Type B pancreatic cell (in vitro differentiated cells): ENCODE results near the gene SPEF1. TPM values are rescaled to one million over a fixed set of nuclear protein-coding genes. Genes with fewer than 3 reads are reported as not detected.

Experiments used
- DNase-seq: peaks from one replicate; pipeline ENCODE4 v3.0.0; 2021; ENCODE audit warnings: mixed read lengths; ENCODE audit not compliant: unreplicated experiment; ENCODE audit errors: extremely low spot score
- H3K27ac Mint-ChIP-seq: 2 replicates; pipeline ENCODE4 v1.8.0; 2021; ENCODE audit warnings: mild to moderate bottlenecking, mixed read lengths
- H3K27me3 Mint-ChIP-seq: 2 replicates; pipeline ENCODE4 v1.8.0; 2021; ENCODE audit warnings: mixed read lengths
- H3K36me3 Mint-ChIP-seq: 2 replicates; pipeline ENCODE4 v1.8.0; 2021; ENCODE audit warnings: mixed read lengths
- H3K4me1 Mint-ChIP-seq: one replicate; pipeline ENCODE4 v1.8.0; 2021; ENCODE audit warnings: mixed read lengths; ENCODE audit not compliant: unreplicated experiment
- H3K4me3 Mint-ChIP-seq: 2 replicates; pipeline ENCODE4 v1.8.0; 2021; ENCODE audit warnings: mild to moderate bottlenecking, mixed read lengths
- H3K9me3 Mint-ChIP-seq: 2 replicates; pipeline ENCODE4 v1.8.0; 2021; ENCODE audit warnings: mixed read lengths
- total RNA-seq: library from RNA; stranded (reverse); gene quantifications from 2 replicates; pipeline ENCODE4 v1.2.1, GENCODE V29; 2021; ENCODE audit warnings: low replicate concordance
- TF ChIP-seq, protein P1 (sequence below): fragments of 200-600 bp; sonication (generic); conservative IDR thresholded peaks from 2 replicates; pipeline ENCODE4 v1.5.0; 2021; ENCODE audit warnings: antibody characterized with exemption, mild to moderate bottlenecking

The SPEF1 gene
- total RNA-seq, 1 donor from 2014 or later, result 3.0 TPM

GRCh38 chr20:3771552-3772058 lies 9.6 kb downstream of the SPEF1 start:
- Mint-ChIP-seq H3K27me3 (peaks cover 4% of the 10 kb centered on the region), H3K27ac (no peak overlapping the region), H3K4me3 (no peak overlapping the region), H3K9me3 (no peaks in the 10 kb centered on the region), H3K36me3 (no peaks in the 10 kb centered on the region), H3K4me1 (peaks cover 10% of the 10 kb centered on the region)
- no peak for DNase-seq
- TF ChIP-seq, protein P1, sequence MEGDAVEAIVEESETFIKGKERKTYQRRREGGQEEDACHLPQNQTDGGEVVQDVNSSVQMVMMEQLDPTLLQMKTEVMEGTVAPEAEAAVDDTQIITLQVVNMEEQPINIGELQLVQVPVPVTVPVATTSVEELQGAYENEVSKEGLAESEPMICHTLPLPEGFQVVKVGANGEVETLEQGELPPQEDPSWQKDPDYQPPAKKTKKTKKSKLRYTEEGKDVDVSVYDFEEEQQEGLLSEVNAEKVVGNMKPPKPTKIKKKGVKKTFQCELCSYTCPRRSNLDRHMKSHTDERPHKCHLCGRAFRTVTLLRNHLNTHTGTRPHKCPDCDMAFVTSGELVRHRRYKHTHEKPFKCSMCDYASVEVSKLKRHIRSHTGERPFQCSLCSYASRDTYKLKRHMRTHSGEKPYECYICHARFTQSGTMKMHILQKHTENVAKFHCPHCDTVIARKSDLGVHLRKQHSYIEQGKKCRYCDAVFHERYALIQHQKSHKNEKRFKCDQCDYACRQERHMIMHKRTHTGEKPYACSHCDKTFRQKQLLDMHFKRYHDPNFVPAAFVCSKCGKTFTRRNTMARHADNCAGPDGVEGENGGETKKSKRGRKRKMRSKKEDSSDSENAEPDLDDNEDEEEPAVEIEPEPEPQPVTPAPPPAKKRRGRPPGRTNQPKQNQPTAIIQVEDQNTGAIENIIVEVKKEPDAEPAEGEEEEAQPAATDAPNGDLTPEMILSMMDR, result no peak

- Mint-ChIP-seq H3K27ac (peak overlapping the region; percentile 91), H3K36me3 (no peaks in the 10 kb centered on the region), H3K27me3 (peaks cover 4% of the 10 kb centered on the region), H3K4me1 (peaks cover 23% of the 10 kb centered on the region), H3K9me3 (no peaks in the 10 kb centered on the region), H3K4me3 (peak overlapping the region; percentile 86)
- peak; percentile 88 for DNase-seq
- TF ChIP-seq, protein P1, result peak; percentile 78
These were observed 12.7 kb downstream of the SPEF1 start for GRCh38 chr20:3768342-3769130.

- peak; percentile 99 for DNase-seq
- no peaks in the 10 kb centered on the region for H3K36me3 Mint-ChIP-seq
- TF ChIP-seq, protein P1, result no peak
- H3K27ac Mint-ChIP-seq, result peak within 1 kb of the TSS; percentile 91
- H3K9me3 Mint-ChIP-seq, result no peaks in the 10 kb centered on the region
- peak within 1 kb of the TSS; percentile 86 for H3K4me3 Mint-ChIP-seq
- H3K4me1 Mint-ChIP-seq, result peaks cover 23% of the 10 kb centered on the region
- peaks cover 4% of the 10 kb centered on the region for H3K27me3 Mint-ChIP-seq
These were observed 13.6 kb downstream of the SPEF1 start, which contains the start of gene ADISSP for GRCh38 chr20:3767427-3768341. Gene ADISSP (minus strand): TSS chr20:3767753. CDS start chr20:3760100, 7,653 bp downstream.

GRCh38 chr20:3767110-3767426 lies 14.2 kb downstream of the SPEF1 start:
- peak overlapping the region; percentile 86 for H3K4me3 Mint-ChIP-seq
- TF ChIP-seq, protein P1, result no peak
- no peaks in the 10 kb centered on the region for H3K36me3 Mint-ChIP-seq
- DNase-seq, result no peak
- H3K27me3 Mint-ChIP-seq, result no peaks in the 10 kb centered on the region
- peaks cover 23% of the 10 kb centered on the region for H3K4me1 Mint-ChIP-seq
- H3K9me3 Mint-ChIP-seq, result no peaks in the 10 kb centered on the region
- no peak overlapping the region for H3K27ac Mint-ChIP-seq

DNA sequence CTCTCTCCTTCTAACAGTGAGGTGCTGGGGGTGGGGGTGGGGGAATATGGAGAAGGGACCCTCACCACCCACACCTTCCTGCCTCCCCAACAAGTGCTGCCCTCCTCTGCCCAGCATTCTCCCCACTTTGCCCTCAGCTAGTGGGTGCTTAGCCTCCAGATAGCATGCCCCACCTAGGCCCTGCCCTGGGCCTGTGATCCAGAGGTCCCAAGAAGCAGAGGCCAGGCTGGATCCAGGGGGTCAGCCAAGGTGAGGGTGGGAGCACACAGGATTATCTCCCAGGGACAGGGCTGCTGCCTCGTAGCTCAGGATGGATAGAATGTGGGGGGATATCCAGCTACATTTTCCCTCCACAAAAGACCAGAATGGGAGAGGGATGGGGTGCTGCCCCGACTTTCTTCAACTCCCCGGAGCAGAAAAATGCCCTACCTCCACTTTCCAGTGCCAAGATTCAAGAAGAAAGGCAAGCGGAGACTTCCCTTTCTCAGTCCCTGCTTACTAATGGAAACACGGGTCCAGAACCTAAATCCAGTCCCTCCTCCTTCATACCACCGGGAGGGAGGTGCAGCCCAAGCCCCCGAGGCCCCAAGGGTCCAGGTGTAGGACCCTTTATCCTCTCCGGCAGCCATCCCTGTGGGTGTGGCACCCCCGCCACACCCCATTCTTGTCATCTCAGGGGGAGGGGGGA lies 14.7 kb downstream of the SPEF1 start:
- H3K4me3 Mint-ChIP-seq, result peak overlapping the region; percentile 86
- no peak for DNase-seq
- no peaks in the 10 kb centered on the region for H3K36me3 Mint-ChIP-seq
- no peaks in the 10 kb centered on the region for H3K9me3 Mint-ChIP-seq
- H3K27ac Mint-ChIP-seq, result peak overlapping the region; percentile 55
- H3K27me3 Mint-ChIP-seq, result no peaks in the 10 kb centered on the region
- TF ChIP-seq, protein P1, result no peak
- peaks cover 26% of the 10 kb centered on the region for H3K4me1 Mint-ChIP-seq
